Measurements from ENCODE around the gene BCR. TPM values are rescaled to one million over a fixed set of nuclear protein-coding genes. Genes with fewer than 3 reads are reported as not detected.

BCR gene
- total and polyA plus RNA-seq, 2 of the 8 experiments (the other 6 are each of a cell fraction or from before 2014, with no cell fraction given) = 66.7 to 130 TPM

DNA sequence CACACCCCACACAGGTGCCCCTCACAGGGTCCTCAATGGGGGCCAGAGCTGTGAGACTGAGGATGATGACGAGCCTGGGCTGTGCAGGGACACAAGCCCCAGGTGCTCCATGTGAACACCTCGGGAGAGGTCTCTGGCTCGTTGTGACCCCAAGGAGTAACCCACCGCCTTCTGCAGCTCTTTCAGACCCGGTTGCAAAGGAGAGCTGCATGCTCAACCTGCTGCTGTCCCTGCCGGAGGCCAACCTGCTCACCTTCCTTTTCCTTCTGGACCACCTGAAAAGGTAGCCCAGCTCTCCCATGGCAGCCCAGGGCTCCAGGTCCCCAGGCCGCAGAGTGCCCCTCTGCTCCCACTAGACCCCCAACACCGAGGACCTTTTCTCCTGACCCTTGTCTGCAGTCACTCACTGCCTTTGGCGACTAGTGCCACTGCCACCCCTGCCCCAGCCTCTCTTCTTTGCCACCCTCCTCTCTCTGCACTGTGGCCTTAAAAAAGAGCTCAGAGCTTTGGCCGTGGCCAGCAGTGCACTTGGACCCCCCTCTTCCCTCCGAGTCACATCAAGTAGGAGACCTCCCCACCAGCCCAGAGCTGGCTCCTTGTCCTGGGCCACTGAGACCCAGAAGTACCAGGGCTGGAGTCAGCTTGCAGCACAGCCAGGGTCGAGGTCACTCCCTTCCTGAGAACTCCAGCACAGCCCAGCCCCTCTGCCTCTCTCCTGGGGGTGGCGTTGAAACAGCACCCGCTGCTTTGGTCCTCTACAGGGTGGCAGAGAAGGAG lies 133.7 kb downstream of the BCR start:
- no peak overlapping the region for H3K4me2 ChIP-seq (ENCODE audit: insufficient read depth in 1 of 2, low read depth in 2 of 2, low read length in 2 of 2)
- H3K14ac ChIP-seq (ENCODE audit: insufficient read length) = no peak overlapping the region
- no peak for DNase-seq (ENCODE audit: low read depth in 1 of 2, low spot score in 2 of 2)
- no peaks in the 10 kb centered on the region for H3K9me3 ChIP-seq (ENCODE audit: insufficient read depth in 2 of 2, low read depth in 1 of 2, low read length in 1 of 2)
- H3K4ac ChIP-seq (replicated peaks; ENCODE audit: insufficient read length, low read depth, low read length) = no peak overlapping the region
- no peak overlapping the region for H3K18ac ChIP-seq (ENCODE audit: extremely low read depth, low read length)
- H4K5ac ChIP-seq (ENCODE audit: insufficient read length, low read depth, low read length) = no peak overlapping the region
- no peak overlapping the region for H2BK12ac ChIP-seq (ENCODE audit: low read depth, low read length)
- no peak overlapping the region for H3K27ac ChIP-seq (ENCODE audit: low read depth, low read length)
- H4K8ac ChIP-seq (ENCODE audit: extremely low read depth, insufficient read depth, low read length) = no peak overlapping the region
- H2BK20ac ChIP-seq (ENCODE audit: low read length) = no peak overlapping the region
- POLR2A ChIA-PET (ENCODE audit: partially characterized antibody) = no interaction called here
- peaks cover 0 to 13% (median 4%) of the 10 kb centered on the region in 4 experiments; a peak in 5 of 8 replicates for H3K36me3 ChIP-seq (ENCODE audit: control insufficient read depth in 2 of 4, insufficient read depth in 4 of 4, low read length in 3 of 4)
- no peak overlapping the region for H2BK15ac ChIP-seq (ENCODE audit: low read length)
- H3K27me3 ChIP-seq (replicated peaks in 1 of 4; ENCODE audit: control insufficient read depth in 3 of 4, extremely low read depth in 1 of 4, insufficient read depth in 3 of 4, low read length in 3 of 4) = no peaks in the 10 kb centered on the region
- no peak overlapping the region for H3K9ac ChIP-seq (replicated peaks in 1 of 4; ENCODE audit: extremely low read depth in 1 of 4, low read depth in 3 of 4, low read length in 3 of 4)
- CTCF ChIA-PET (ENCODE audit: partially characterized antibody) = interaction anchor here (0.7 to 2.6 kb wide), 10 partner anchors 17 to 278 kb away, joined by 3 to 21 read pairs (median 4); no protein-coding TSS in a partner anchor
- no peaks in the 10 kb centered on the region for H3K23me2 ChIP-seq (ENCODE audit: low read depth, low read length)
- peaks cover 0 to 1% of the 10 kb centered on the region in 2 experiments for H4K20me1 ChIP-seq (replicated peaks in 1 of 2; ENCODE audit: control insufficient read depth in 1 of 2, insufficient read depth in 2 of 2, low read length in 2 of 2)
- 82% methylated on average over 14 of the region's 14 CpGs; no CpG with 5 or more reads in 1 of the 2 experiments for WGBS, 2 experiments (ENCODE audit: extremely low coverage in 1 of 2, insufficient coverage in 1 of 2, insufficient read length in 1 of 2, insufficient replicate concordance in 2 of 2, low coverage in 1 of 2, low lambda C conversion rate in 2 of 2, missing lambda C conversion rate in 1 of 2)
- H3K79me1 ChIP-seq (ENCODE audit: low read depth, low read length) = no peaks in the 10 kb centered on the region
- no peak overlapping the region for H2AFZ ChIP-seq (ENCODE audit: low read length)
- H2BK120ac ChIP-seq (replicated peaks; ENCODE audit: low read depth, low read length) = no peak overlapping the region
- H2BK5ac ChIP-seq (ENCODE audit: low read depth, low read length) = no peak overlapping the region
- no peaks in the 10 kb centered on the region for H3K79me2 ChIP-seq (ENCODE audit: control insufficient read depth in 1 of 2, insufficient read depth in 2 of 2, low read length in 2 of 2)
- no peak overlapping the region for H3K4me3 ChIP-seq (ENCODE audit: extremely low read depth in 1 of 4, insufficient read depth in 2 of 4, low read depth in 3 of 4, low read length in 4 of 4)
- no peak overlapping the region for H3K23ac ChIP-seq (ENCODE audit: insufficient read length)
- H3K4me1 ChIP-seq (replicated peaks in 1 of 4; ENCODE audit: control insufficient read depth in 3 of 4, insufficient read depth in 4 of 4, low read length in 3 of 4) = peaks cover 0 to 2% (median 0%) of the 10 kb centered on the region in 4 experiments; a peak in 1 of 7 replicates
- FAIRE-seq = no peak
- H3K56ac ChIP-seq (replicated peaks; ENCODE audit: insufficient read length, low read depth, low read length) = no peak overlapping the region
- H4K91ac ChIP-seq (replicated peaks; ENCODE audit: insufficient read length, low read length) = no peak overlapping the region
- no peak overlapping the region for H2AK5ac ChIP-seq (ENCODE audit: low read depth, low read length)
- no peak for TF ChIP-seq TAF7 (optimal IDR thresholded peaks at IDR 0.05; ENCODE audit: borderline replicate concordance, low read depth, low read length)
- no peak for TF ChIP-seq CHD1 (IDR thresholded peaks at IDR 0.05; ENCODE audit: low read depth, low read length)
- TF ChIP-seq HDAC6 (IDR thresholded peaks at IDR 0.05; ENCODE audit: low read depth, low read length) = no peak
- TF ChIP-seq POU5F1 (IDR thresholded peaks at IDR 0.05; ENCODE audit: low read depth, low read length) = no peak
- TF ChIP-seq RBBP5 (IDR thresholded peaks at IDR 0.05; ENCODE audit: borderline replicate concordance, low read depth, low read length) = no peak
- TF ChIP-seq CHD2 (IDR thresholded peaks at IDR 0.05; ENCODE audit: low read length) = no peak
- TF ChIP-seq ZNF274 (IDR thresholded peaks at IDR 0.05; ENCODE audit: borderline replicate concordance, extremely low read depth, low read length) = no peak
- TF ChIP-seq RXRA (IDR thresholded peaks at IDR 0.05; ENCODE audit: insufficient read depth, low read depth, low read length) = no peak
- no peak for TF ChIP-seq CEBPB (IDR thresholded peaks at IDR 0.05; ENCODE audit: low read depth, low read length)
- no peak for TF ChIP-seq YY1 (IDR thresholded peaks at IDR 0.05; ENCODE audit: low read depth, low read length)
- TF ChIP-seq CREB1 (IDR thresholded peaks at IDR 0.05) = no peak
- TF ChIP-seq PHF8 (conservative IDR thresholded peaks at IDR 0.05; ENCODE audit: low read depth, low read length) = no peak
- no peak for TF ChIP-seq HDAC2 (IDR thresholded peaks at IDR 0.05; ENCODE audit: borderline replicate concordance in 1 of 2, low read depth in 2 of 2, low read length in 2 of 2)
- TF ChIP-seq SIX5 (IDR thresholded peaks at IDR 0.05; ENCODE audit: low read depth, low read length) = no peak

Measured in H1 (cell line).